Neural cell (in vitro differentiated cells): ENCODE data around the gene CTPS2. TPM values are rescaled to one million over a fixed set of nuclear protein-coding genes. Genes with fewer than 3 reads are reported as not detected.

Source experiments
- H2AFZ ChIP-seq: fragments of 200-600, 300-800 bp; sonication (generic), shearing (Covaris generic); 2 replicates; pipeline ENCODE4 v1.6.0; 2014; ENCODE audit warnings: low read depth, mild to moderate bottlenecking, antibody characterized with exemption, low read length, moderate library complexity
- H3F3A ChIP-seq: fragments of 200-600 bp; shearing (Covaris generic); 2 replicates; pipeline ENCODE4 v1.6.1; 2016; ENCODE audit warnings: mild to moderate bottlenecking, moderate library complexity, mixed read lengths, antibody characterized with exemption, low read length; ENCODE audit not compliant: insufficient read depth, poor library complexity, severe bottlenecking
- H3K27ac ChIP-seq: fragments of 200-600, 300-800 bp; sonication (generic), shearing (Covaris generic); 2 replicates; pipeline ENCODE4 v1.5.1; 2014; ENCODE audit warnings: mild to moderate bottlenecking, low read length, moderate library complexity
- H3K27me3 ChIP-seq: fragments of 300-800, 200-600 bp; sonication (generic), shearing (Covaris generic); 2 replicates; pipeline ENCODE4 v1.6.0; 2014; ENCODE audit warnings: mild to moderate bottlenecking, low read depth, low read length, moderate library complexity; ENCODE audit not compliant: insufficient read depth
- H3K36me3 ChIP-seq: fragments of 300-800, 200-600 bp; sonication (generic), shearing (Covaris generic); 2 replicates; pipeline ENCODE4 v1.5.1; 2014; ENCODE audit warnings: mild to moderate bottlenecking, antibody characterized with exemption, low read length, moderate library complexity; ENCODE audit not compliant: insufficient read depth
- H3K4me2 ChIP-seq: fragments of 300-800, 200-600 bp; sonication (generic), shearing (Covaris generic); 2 replicates; pipeline ENCODE4 v1.6.0; 2014; ENCODE audit warnings: mild to moderate bottlenecking, low read length
- H3K4me3 ChIP-seq: fragments of 300-800, 200-600 bp; sonication (generic), shearing (Covaris generic); 2 replicates; pipeline ENCODE4 v1.5.1; 2014; ENCODE audit warnings: mild to moderate bottlenecking, low read length, moderate library complexity
- H3K79me2 ChIP-seq: fragments of 200-600 bp; shearing (Covaris generic); replicated peaks from 2 replicates; pipeline ENCODE4 v1.6.0; 2014; ENCODE audit warnings: mild to moderate bottlenecking, low read length, moderate library complexity; ENCODE audit not compliant: insufficient read depth
- H3K9ac ChIP-seq: fragments of 300-800, 200-600 bp; sonication (generic), shearing (Covaris generic); 2 replicates; pipeline ENCODE4 v1.6.1; 2016; ENCODE audit warnings: mild to moderate bottlenecking, low read length, mixed read lengths
- H3K9me2 ChIP-seq: fragments of 200-600 bp; shearing (Covaris generic); 2 replicates; pipeline ENCODE4 v1.6.1; 2016; ENCODE audit warnings: mild to moderate bottlenecking, low read length, mixed read lengths; ENCODE audit not compliant: insufficient read depth
- H3K9me3 ChIP-seq: fragments of 200-600, 300-800 bp; sonication (generic), shearing (Covaris generic); 2 replicates; pipeline ENCODE4 v1.6.1; 2016; ENCODE audit warnings: mild to moderate bottlenecking, mixed run types, low read length, moderate library complexity, mixed read lengths
- H4K20me1 ChIP-seq: fragments of 200-600 bp; shearing (Covaris generic); 2 replicates; pipeline ENCODE4 v1.6.1; 2016; ENCODE audit warnings: mild to moderate bottlenecking, mixed run types; ENCODE audit not compliant: insufficient read depth
- CTCF ChIP-seq: fragments of 450-650 bp; IDR thresholded peaks from 2 replicates; pipeline ENCODE4 v1.5.1; 2014; ENCODE audit warnings: antibody characterized with exemption, mild to moderate bottlenecking, moderate library complexity; ENCODE audit not compliant: poor library complexity, severe bottlenecking
- EP300 ChIP-seq: fragments of 450-650 bp; conservative IDR thresholded peaks from 2 replicates; pipeline ENCODE4 v1.6.1; 2014; ENCODE audit warnings: antibody characterized with exemption, mild to moderate bottlenecking, moderate library complexity; ENCODE audit not compliant: poor library complexity, severe bottlenecking
- EZH2 ChIP-seq: fragments of 200-600, 300-800 bp; shearing (Covaris generic), sonication (generic); IDR thresholded peaks from 2 replicates; pipeline ENCODE4 v1.6.1; 2014; ENCODE audit warnings: antibody characterized with exemption, low read length, borderline replicate concordance, mild to moderate bottlenecking; ENCODE audit not compliant: insufficient read depth, poor library complexity, severe bottlenecking
- MXI1 ChIP-seq: fragments of 450-650 bp; conservative IDR thresholded peaks from 2 replicates; pipeline ENCODE4 v1.6.1; 2014; ENCODE audit warnings: antibody characterized with exemption, mild to moderate bottlenecking; ENCODE audit not compliant: poor library complexity, severe bottlenecking
- POLR2AphosphoS5 ChIP-seq: IDR thresholded peaks from 2 replicates; pipeline ENCODE4 v1.6.1; 2012
- RAD21 ChIP-seq: fragments of 450-650 bp; conservative IDR thresholded peaks from 2 replicates; pipeline ENCODE4 v1.6.1; 2014; ENCODE audit warnings: antibody characterized with exemption, mild to moderate bottlenecking, moderate library complexity
- SMC3 ChIP-seq: fragments of 450-650 bp; conservative IDR thresholded peaks from 2 replicates; pipeline ENCODE4 v1.6.1; 2014; ENCODE audit warnings: antibody characterized with exemption, mild to moderate bottlenecking, moderate library complexity; ENCODE audit not compliant: poor library complexity
- TAF1 ChIP-seq: IDR thresholded peaks from 2 replicates; pipeline ENCODE4 v1.6.1; 2012; ENCODE audit warnings: low read depth
- polyA plus RNA-seq: library from polyadenylated mRNA; depleted of rRNA; stranded (reverse); fragments of >200 nt; gene quantifications from 2 replicates; pipeline ENCODE4 v1.2.3, GENCODE V29; 2014
- TF ChIP-seq, protein P1 (sequence below): IDR thresholded peaks from 2 replicates; pipeline ENCODE4 v1.6.1; 2012; ENCODE audit warnings: borderline replicate concordance

Gene CTPS2
- polyA plus RNA-seq, 1 donor from 2014 or later = 17.1 TPM

DNA sequence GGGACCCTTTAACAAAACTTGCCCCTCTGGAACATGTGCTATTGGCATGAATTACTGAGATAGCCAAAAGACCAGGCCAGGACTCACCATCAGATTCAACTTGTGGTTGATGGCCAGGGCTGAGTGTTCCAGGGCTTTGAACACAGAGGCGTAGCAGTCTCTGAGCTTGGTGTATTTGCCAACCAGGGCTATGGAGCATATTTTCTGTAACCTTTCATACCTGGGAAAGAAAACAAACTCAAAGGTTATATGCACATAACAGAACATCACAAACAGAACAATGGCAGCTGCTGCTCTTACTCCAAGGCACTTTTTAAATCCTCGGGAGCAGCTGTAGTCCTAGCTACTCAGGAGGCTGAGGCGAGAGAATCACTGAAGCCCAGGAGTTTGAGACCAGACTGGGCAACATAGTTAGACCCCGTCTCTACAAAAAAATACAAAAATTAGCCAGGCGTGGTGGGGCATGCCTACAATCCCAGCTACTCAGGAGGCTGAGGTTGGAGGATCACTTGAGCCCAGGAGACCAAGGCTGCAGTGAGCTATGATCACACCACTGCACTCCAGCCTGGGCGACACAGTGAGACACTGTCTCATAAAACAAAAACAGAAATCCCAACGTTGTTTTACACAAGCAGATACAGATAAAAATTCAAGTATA, 29.3 kb downstream of the CTPS2 start:
- H3K9me2 ChIP-seq = no peaks in the 10 kb centered on the region
- no peaks in the 10 kb centered on the region for H3K27me3 ChIP-seq
- no peaks in the 10 kb centered on the region for H4K20me1 ChIP-seq
- H3K9ac ChIP-seq = no peak overlapping the region
- H2AFZ ChIP-seq = no peak overlapping the region
- no peak overlapping the region for H3K4me3 ChIP-seq
- H3K36me3 ChIP-seq = no peaks in the 10 kb centered on the region
- H3K79me2 ChIP-seq = no peaks in the 10 kb centered on the region
- H3K4me2 ChIP-seq = no peak overlapping the region
- no peak overlapping the region for H3K27ac ChIP-seq
- H3K9me3 ChIP-seq = no peaks in the 10 kb centered on the region
- no peaks in the 10 kb centered on the region for H3F3A ChIP-seq
- TF ChIP-seq TAF1 = no peak
- no peak for TF ChIP-seq MXI1

DNA sequence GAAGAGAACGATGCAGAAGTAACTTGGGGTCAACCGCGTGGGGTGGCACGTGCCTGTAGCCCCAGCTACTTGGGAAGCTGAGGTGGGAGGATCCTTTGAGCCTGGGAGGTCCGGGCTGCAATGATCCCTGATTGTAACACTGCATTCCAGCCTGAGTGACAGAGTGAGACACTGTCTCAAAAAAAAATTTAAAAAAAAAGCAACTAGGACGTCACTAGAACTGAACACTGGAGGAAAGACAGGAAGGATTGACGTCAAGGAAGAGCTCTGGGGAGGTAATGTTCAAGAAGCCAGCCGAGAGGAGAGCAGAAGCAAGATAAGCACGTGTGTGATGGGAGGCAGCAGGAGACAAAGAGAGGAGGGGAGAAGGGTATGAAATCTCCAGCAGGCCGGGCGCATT, 33.8 kb downstream of the CTPS2 start:
- Histone ChIP-seq H3K27ac (no peak overlapping the region), H3K4me3 (no peak overlapping the region), H4K20me1 (no peaks in the 10 kb centered on the region), H2AFZ (no peak overlapping the region), H3K9me2 (no peaks in the 10 kb centered on the region), H3F3A (no peaks in the 10 kb centered on the region), H3K79me2 (no peaks in the 10 kb centered on the region), H3K4me2 (no peak overlapping the region), H3K9ac (no peak overlapping the region), H3K36me3 (no peaks in the 10 kb centered on the region), H3K9me3 (no peaks in the 10 kb centered on the region), H3K27me3 (no peaks in the 10 kb centered on the region)
- TF ChIP-seq, protein P1, sequence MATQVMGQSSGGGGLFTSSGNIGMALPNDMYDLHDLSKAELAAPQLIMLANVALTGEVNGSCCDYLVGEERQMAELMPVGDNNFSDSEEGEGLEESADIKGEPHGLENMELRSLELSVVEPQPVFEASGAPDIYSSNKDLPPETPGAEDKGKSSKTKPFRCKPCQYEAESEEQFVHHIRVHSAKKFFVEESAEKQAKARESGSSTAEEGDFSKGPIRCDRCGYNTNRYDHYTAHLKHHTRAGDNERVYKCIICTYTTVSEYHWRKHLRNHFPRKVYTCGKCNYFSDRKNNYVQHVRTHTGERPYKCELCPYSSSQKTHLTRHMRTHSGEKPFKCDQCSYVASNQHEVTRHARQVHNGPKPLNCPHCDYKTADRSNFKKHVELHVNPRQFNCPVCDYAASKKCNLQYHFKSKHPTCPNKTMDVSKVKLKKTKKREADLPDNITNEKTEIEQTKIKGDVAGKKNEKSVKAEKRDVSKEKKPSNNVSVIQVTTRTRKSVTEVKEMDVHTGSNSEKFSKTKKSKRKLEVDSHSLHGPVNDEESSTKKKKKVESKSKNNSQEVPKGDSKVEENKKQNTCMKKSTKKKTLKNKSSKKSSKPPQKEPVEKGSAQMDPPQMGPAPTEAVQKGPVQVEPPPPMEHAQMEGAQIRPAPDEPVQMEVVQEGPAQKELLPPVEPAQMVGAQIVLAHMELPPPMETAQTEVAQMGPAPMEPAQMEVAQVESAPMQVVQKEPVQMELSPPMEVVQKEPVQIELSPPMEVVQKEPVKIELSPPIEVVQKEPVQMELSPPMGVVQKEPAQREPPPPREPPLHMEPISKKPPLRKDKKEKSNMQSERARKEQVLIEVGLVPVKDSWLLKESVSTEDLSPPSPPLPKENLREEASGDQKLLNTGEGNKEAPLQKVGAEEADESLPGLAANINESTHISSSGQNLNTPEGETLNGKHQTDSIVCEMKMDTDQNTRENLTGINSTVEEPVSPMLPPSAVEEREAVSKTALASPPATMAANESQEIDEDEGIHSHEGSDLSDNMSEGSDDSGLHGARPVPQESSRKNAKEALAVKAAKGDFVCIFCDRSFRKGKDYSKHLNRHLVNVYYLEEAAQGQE = no peak
- TF ChIP-seq SMC3 (no peak), EP300 (no peak), POLR2AphosphoS5 (no peak), EZH2 (no peak), CTCF (no peak), TAF1 (no peak), MXI1 (no peak), RAD21 (no peak)
